Neural cell (in vitro differentiated cells): ENCODE measurements around the gene EYA2. TPM values are rescaled to one million over a fixed set of nuclear protein-coding genes. Genes with fewer than 3 reads are reported as not detected.

ENCODE experiments used
- H2AFZ ChIP-seq: fragments of 200-600, 300-800 bp; sonication (generic), shearing (Covaris generic); 2 replicates; pipeline ENCODE4 v1.6.0; 2014; ENCODE audit warnings: low read depth, mild to moderate bottlenecking, antibody characterized with exemption, low read length, moderate library complexity
- H3F3A ChIP-seq: fragments of 200-600 bp; shearing (Covaris generic); 2 replicates; pipeline ENCODE4 v1.6.1; 2016; ENCODE audit warnings: mild to moderate bottlenecking, moderate library complexity, mixed read lengths, antibody characterized with exemption, low read length; ENCODE audit not compliant: insufficient read depth, poor library complexity, severe bottlenecking
- H3K27ac ChIP-seq: fragments of 200-600, 300-800 bp; sonication (generic), shearing (Covaris generic); 2 replicates; pipeline ENCODE4 v1.5.1; 2014; ENCODE audit warnings: mild to moderate bottlenecking, low read length, moderate library complexity
- H3K27me3 ChIP-seq: fragments of 300-800, 200-600 bp; sonication (generic), shearing (Covaris generic); 2 replicates; pipeline ENCODE4 v1.6.0; 2014; ENCODE audit warnings: mild to moderate bottlenecking, low read depth, low read length, moderate library complexity; ENCODE audit not compliant: insufficient read depth
- H3K36me3 ChIP-seq: fragments of 300-800, 200-600 bp; sonication (generic), shearing (Covaris generic); 2 replicates; pipeline ENCODE4 v1.5.1; 2014; ENCODE audit warnings: mild to moderate bottlenecking, antibody characterized with exemption, low read length, moderate library complexity; ENCODE audit not compliant: insufficient read depth
- H3K4me2 ChIP-seq: fragments of 300-800, 200-600 bp; sonication (generic), shearing (Covaris generic); 2 replicates; pipeline ENCODE4 v1.6.0; 2014; ENCODE audit warnings: mild to moderate bottlenecking, low read length
- H3K4me3 ChIP-seq: fragments of 300-800, 200-600 bp; sonication (generic), shearing (Covaris generic); 2 replicates; pipeline ENCODE4 v1.5.1; 2014; ENCODE audit warnings: mild to moderate bottlenecking, low read length, moderate library complexity
- H3K79me2 ChIP-seq: fragments of 200-600 bp; shearing (Covaris generic); replicated peaks from 2 replicates; pipeline ENCODE4 v1.6.0; 2014; ENCODE audit warnings: mild to moderate bottlenecking, low read length, moderate library complexity; ENCODE audit not compliant: insufficient read depth
- H3K9ac ChIP-seq: fragments of 300-800, 200-600 bp; sonication (generic), shearing (Covaris generic); 2 replicates; pipeline ENCODE4 v1.6.1; 2016; ENCODE audit warnings: mild to moderate bottlenecking, low read length, mixed read lengths
- H3K9me2 ChIP-seq: fragments of 200-600 bp; shearing (Covaris generic); 2 replicates; pipeline ENCODE4 v1.6.1; 2016; ENCODE audit warnings: mild to moderate bottlenecking, low read length, mixed read lengths; ENCODE audit not compliant: insufficient read depth
- H3K9me3 ChIP-seq: fragments of 200-600, 300-800 bp; sonication (generic), shearing (Covaris generic); 2 replicates; pipeline ENCODE4 v1.6.1; 2016; ENCODE audit warnings: mild to moderate bottlenecking, mixed run types, low read length, moderate library complexity, mixed read lengths
- H4K20me1 ChIP-seq: fragments of 200-600 bp; shearing (Covaris generic); 2 replicates; pipeline ENCODE4 v1.6.1; 2016; ENCODE audit warnings: mild to moderate bottlenecking, mixed run types; ENCODE audit not compliant: insufficient read depth
- CTCF ChIP-seq: fragments of 450-650 bp; IDR thresholded peaks from 2 replicates; pipeline ENCODE4 v1.5.1; 2014; ENCODE audit warnings: antibody characterized with exemption, mild to moderate bottlenecking, moderate library complexity; ENCODE audit not compliant: poor library complexity, severe bottlenecking
- EP300 ChIP-seq: fragments of 450-650 bp; conservative IDR thresholded peaks from 2 replicates; pipeline ENCODE4 v1.6.1; 2014; ENCODE audit warnings: antibody characterized with exemption, mild to moderate bottlenecking, moderate library complexity; ENCODE audit not compliant: poor library complexity, severe bottlenecking
- EZH2 ChIP-seq: fragments of 200-600, 300-800 bp; shearing (Covaris generic), sonication (generic); IDR thresholded peaks from 2 replicates; pipeline ENCODE4 v1.6.1; 2014; ENCODE audit warnings: antibody characterized with exemption, low read length, borderline replicate concordance, mild to moderate bottlenecking; ENCODE audit not compliant: insufficient read depth, poor library complexity, severe bottlenecking
- MXI1 ChIP-seq: fragments of 450-650 bp; conservative IDR thresholded peaks from 2 replicates; pipeline ENCODE4 v1.6.1; 2014; ENCODE audit warnings: antibody characterized with exemption, mild to moderate bottlenecking; ENCODE audit not compliant: poor library complexity, severe bottlenecking
- POLR2AphosphoS5 ChIP-seq: IDR thresholded peaks from 2 replicates; pipeline ENCODE4 v1.6.1; 2012
- RAD21 ChIP-seq: fragments of 450-650 bp; conservative IDR thresholded peaks from 2 replicates; pipeline ENCODE4 v1.6.1; 2014; ENCODE audit warnings: antibody characterized with exemption, mild to moderate bottlenecking, moderate library complexity
- REST ChIP-seq: IDR thresholded peaks from 2 replicates; pipeline ENCODE4 v1.6.1; 2012; ENCODE audit warnings: borderline replicate concordance
- SMC3 ChIP-seq: fragments of 450-650 bp; conservative IDR thresholded peaks from 2 replicates; pipeline ENCODE4 v1.6.1; 2014; ENCODE audit warnings: antibody characterized with exemption, mild to moderate bottlenecking, moderate library complexity; ENCODE audit not compliant: poor library complexity
- TAF1 ChIP-seq: IDR thresholded peaks from 2 replicates; pipeline ENCODE4 v1.6.1; 2012; ENCODE audit warnings: low read depth
- polyA plus RNA-seq: library from polyadenylated mRNA; depleted of rRNA; stranded (reverse); fragments of >200 nt; gene quantifications from 2 replicates; pipeline ENCODE4 v1.2.3, GENCODE V29; 2014

The EYA2 gene
- polyA plus RNA-seq, 1 donor from 2014 or later: 0.88 TPM

GRCh38 chr20:46962452-46963195 lies 68.0 kb downstream of the EYA2 start:
- Histone ChIP-seq H3K9me2 (no peaks in the 10 kb centered on the region), H3K27me3 (no peaks in the 10 kb centered on the region), H3K4me2 (no peak overlapping the region), H3F3A (no peaks in the 10 kb centered on the region), H3K27ac (no peak overlapping the region), H3K4me3 (no peak overlapping the region), H2AFZ (no peak overlapping the region), H4K20me1 (no peaks in the 10 kb centered on the region), H3K79me2 (no peaks in the 10 kb centered on the region), H3K9ac (no peak overlapping the region), H3K36me3 (no peaks in the 10 kb centered on the region), H3K9me3 (no peaks in the 10 kb centered on the region)
- TF ChIP-seq TAF1 (no peak), SMC3 (no peak), EZH2 (no peak), REST (no peak), MXI1 (no peak), EP300 (no peak), RAD21 (no peak), POLR2AphosphoS5 (no peak)

GRCh38 chr20:46963196-46963529 lies 68.5 kb downstream of the EYA2 start:
- no peaks in the 10 kb centered on the region for H4K20me1 ChIP-seq
- H2AFZ ChIP-seq: no peak overlapping the region
- TF ChIP-seq POLR2AphosphoS5: no peak
- no peak for TF ChIP-seq SMC3
- no peak for TF ChIP-seq REST
- TF ChIP-seq RAD21: no peak
- TF ChIP-seq EP300: no peak
- TF ChIP-seq EZH2: no peak
- no peak for TF ChIP-seq MXI1
- no peak for TF ChIP-seq TAF1
- no peak for TF ChIP-seq CTCF
- H3K27ac ChIP-seq: no peak overlapping the region
- no peaks in the 10 kb centered on the region for H3K9me2 ChIP-seq
- H3K36me3 ChIP-seq: no peaks in the 10 kb centered on the region
- no peaks in the 10 kb centered on the region for H3K27me3 ChIP-seq
- H3K9ac ChIP-seq: no peak overlapping the region
- H3F3A ChIP-seq: no peaks in the 10 kb centered on the region
- no peak overlapping the region for H3K4me3 ChIP-seq
- no peak overlapping the region for H3K4me2 ChIP-seq
- no peaks in the 10 kb centered on the region for H3K9me3 ChIP-seq
- no peaks in the 10 kb centered on the region for H3K79me2 ChIP-seq
